Measurements from ENCODE around the gene RPL15. TPM values are rescaled to one million over a fixed set of nuclear protein-coding genes. Genes with fewer than 3 reads are reported as not detected.

Gene RPL15
- total and polyA plus RNA-seq, 2 of the 13 experiments (the other 11 are each of a cell fraction or from before 2014, with no cell fraction given), result 1,297 to 3,693 TPM

- TF ChIP-seq SMARCE1 (IDR thresholded peaks at IDR 0.05; ENCODE audit: borderline replicate concordance) (no peak), PRDM10 (CRISPR knock-in tag; IDR thresholded peaks at IDR 0.05; ENCODE audit: low read depth) (no peak), ZNF260 (CRISPR knock-in tag; IDR thresholded peaks at IDR 0.05; ENCODE audit: borderline replicate concordance, low read depth) (no peak), TCF12 (IDR thresholded peaks at IDR 0.05) (no peak), TCF12 (CRISPR knock-in tag; IDR thresholded peaks at IDR 0.05) (0 out of 2 replicates have a peak, but pooled peaks have one; percentile 29), ISL2 (CRISPR knock-in tag; IDR thresholded peaks at IDR 0.05) (no peak), ADNP (CRISPR knock-in tag; IDR thresholded peaks at IDR 0.05) (no peak), KLF9 (CRISPR knock-in tag; IDR thresholded peaks at IDR 0.05; ENCODE audit: low read depth) (no peak), ZNF589 (CRISPR knock-in tag; conservative IDR thresholded peaks at IDR 0.05) (no peak), MIER2 (CRISPR knock-in tag; IDR thresholded peaks at IDR 0.05) (no peak; the same call in 1 of the 2 replicates), HNF4G (IDR thresholded peaks at IDR 0.05; ENCODE audit: borderline replicate concordance, low read depth, low read length) (no peak), HNF4G (CRISPR knock-in tag; IDR thresholded peaks at IDR 0.05; ENCODE audit: borderline replicate concordance, low read depth) (peak; percentile 16; the same call in 1 of the 2 replicates), SRSF4 (IDR thresholded peaks at IDR 0.05; ENCODE audit: low read depth, low read length, poor library complexity, severe bottlenecking) (no peak), SYNCRIP (IDR thresholded peaks at IDR 0.05; ENCODE audit: insufficient read depth, low read depth, low read length) (no peak), ZIK1 (CRISPR knock-in tag; IDR thresholded peaks at IDR 0.05; ENCODE audit: borderline replicate concordance, low read depth) (no peak), ATAD3A (CRISPR knock-in tag; IDR thresholded peaks at IDR 0.05) (no peak), ZSCAN20 (CRISPR knock-in tag; IDR thresholded peaks at IDR 0.05; ENCODE audit: borderline replicate concordance) (no peak), ASH2L (IDR thresholded peaks at IDR 0.05; ENCODE audit: insufficient read length, low read depth, low read length) (peak; percentile 89), SOX6 (IDR thresholded peaks at IDR 0.05) (no peak), SOX6 (CRISPR knock-in tag; IDR thresholded peaks at IDR 0.05) (peak; percentile 56), ZNF598 (CRISPR knock-in tag; IDR thresholded peaks at IDR 0.05; ENCODE audit: borderline replicate concordance) (peak; percentile 94), ZNF512 (CRISPR knock-in tag; IDR thresholded peaks at IDR 0.05) (0 out of 2 replicates have a peak, but pooled peaks have one; percentile 46), ZNF674 (CRISPR knock-in tag; IDR thresholded peaks at IDR 0.05; ENCODE audit: low read depth) (0 out of 2 replicates have a peak, but pooled peaks have one; percentile 84), FLYWCH1 (CRISPR knock-in tag; IDR thresholded peaks at IDR 0.05) (peak; percentile 73; the same call in 1 of the 2 replicates), ZFP37 (CRISPR knock-in tag; IDR thresholded peaks at IDR 0.05; ENCODE audit: borderline replicate concordance) (no peak), ZNF567 (CRISPR knock-in tag; IDR thresholded peaks at IDR 0.05; ENCODE audit: borderline replicate concordance) (no peak)
These were observed 29.2 kb downstream of the RPL15 start (continued) for GRCh38 chr3:23945913-23946687.
